Stimulated activated naive CD8-positive, alpha-beta T cell treated with anti-CD3 and anti-CD28 coated beads, Interleukin-15, Interleukin-2, amounts not matched to agents 100 U/mL and 50 U/mL, for 24 hours (primary cell): Measurements from ENCODE around the gene PEAK3.

Experiments used
- ATAC-seq: fragments of 150-1000 bp; cut with Tn5 transposase; one replicate; pipeline ENCODE4 v1.10.0; 2021
- DNase-seq: peaks from one replicate; pipeline ENCODE4 v3.0.0; 2021

The PEAK3 gene

DNA sequence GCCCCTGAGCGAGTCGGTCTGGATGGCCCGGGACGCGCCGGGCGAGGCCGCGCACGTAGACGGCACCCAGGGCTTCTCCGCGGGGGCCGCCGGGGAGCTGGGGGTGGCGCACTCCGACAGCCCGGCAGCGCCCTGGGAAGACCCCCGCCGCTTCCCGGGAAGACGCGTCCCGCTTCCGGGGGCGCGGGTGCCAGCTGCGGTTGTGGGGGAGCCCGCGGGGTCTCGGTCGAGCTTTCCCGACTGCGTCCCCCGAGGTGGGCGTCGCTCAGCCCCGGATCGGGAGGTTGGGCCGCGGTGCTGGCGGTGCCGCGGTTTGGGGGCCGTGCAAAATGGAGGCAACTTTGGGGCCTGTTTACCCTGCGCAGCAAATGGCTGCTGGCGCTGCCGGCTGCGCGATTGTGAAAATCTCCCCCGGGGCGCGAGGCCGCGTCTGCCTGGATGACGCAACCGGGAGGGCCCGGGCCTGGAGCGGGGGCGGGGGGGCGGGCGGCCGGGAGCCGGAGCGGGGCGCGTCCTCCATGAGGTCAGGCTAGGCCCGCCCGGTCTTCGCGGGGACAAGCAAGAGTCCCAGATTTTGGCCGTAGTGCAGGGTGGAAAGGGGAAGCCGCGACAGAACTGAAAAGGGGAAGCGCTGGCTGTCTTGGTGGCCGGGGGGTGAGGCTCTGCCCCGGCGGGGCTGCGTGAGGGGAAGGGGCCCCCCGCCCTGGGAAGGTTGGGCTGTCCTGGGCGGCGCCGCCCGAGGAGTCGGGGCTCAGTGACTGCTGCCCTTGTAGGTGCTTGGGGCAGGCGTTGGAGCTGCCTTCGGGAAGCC lies 11.3 kb downstream of the PEAK3 start:
- DNase-seq (peak; percentile 82), ATAC-seq (peak; percentile 16)

DNA sequence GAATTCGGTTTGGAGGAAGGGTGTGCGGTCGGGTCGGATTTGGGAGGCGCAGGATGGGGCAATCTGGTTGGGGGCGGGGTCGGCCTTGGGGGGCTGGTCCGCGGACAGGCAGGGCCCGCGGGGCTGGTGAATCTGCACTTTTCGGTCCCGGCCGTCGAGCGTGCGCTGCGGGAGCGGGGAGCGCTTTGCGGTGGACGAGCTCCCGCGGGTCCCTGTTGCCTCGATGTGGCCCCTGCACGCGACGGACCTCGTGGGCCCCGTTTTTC lies 11.9 kb downstream of the PEAK3 start:
- DNase-seq: peak; percentile 55
- ATAC-seq: no peak

- peak; percentile 74 for ATAC-seq
- DNase-seq: peak; percentile 99
These were observed 12.5 kb downstream of the PEAK3 start for GRCh38 chr19:2269244-2270156.

- DNase-seq: no peak
- no peak for ATAC-seq
These were observed 13.1 kb downstream of the PEAK3 start for GRCh38 chr19:2268861-2269243.

GRCh38 chr19:2268480-2268830 lies 13.5 kb downstream of the PEAK3 start:
- ATAC-seq: no peak
- DNase-seq: no peak

DNA sequence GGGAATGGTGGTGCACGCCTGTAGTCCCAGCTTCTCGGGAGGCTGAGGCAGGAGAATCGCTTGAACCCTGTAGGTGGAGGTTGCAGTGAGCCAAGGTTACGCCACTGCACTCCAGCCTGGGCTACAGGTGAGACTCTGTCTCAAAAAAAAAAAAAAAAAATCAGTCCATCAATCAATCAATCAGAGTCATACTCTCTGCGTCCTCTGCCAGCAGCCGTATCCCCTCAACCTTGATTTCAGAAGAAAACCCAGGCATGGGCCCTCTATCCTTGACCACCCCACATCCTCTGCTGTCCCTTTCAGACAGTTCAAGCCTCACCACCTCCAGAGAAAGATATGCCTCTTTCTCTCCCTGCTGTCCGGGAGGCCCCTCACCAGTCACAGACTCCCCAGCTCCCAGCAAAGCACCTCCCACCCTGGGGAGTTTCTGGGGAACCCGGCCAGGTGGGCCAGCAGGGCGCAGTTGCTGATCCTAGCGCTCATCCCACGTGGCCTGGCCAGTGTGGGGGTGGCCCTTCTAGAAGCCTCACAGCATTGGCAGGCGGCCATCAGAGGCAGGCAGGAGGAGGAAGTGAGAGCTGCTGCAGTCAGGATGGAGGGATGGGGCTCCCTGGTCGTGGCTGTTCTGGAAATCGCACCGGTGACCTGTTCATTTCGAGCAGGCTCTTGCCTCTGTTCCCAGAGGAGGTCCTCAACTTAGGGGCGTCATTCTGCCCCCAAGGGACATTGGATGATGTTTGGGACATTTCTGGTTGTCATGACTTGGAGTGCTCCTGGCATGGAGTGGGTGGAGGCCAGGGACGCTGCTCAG lies 15.6 kb downstream of the PEAK3 start:
- peak; percentile 59 for DNase-seq
- ATAC-seq: no peak

GRCh38 chr19:2261438-2262172 lies 20.4 kb downstream of the PEAK3 start:
- DNase-seq: peak; percentile 77
- no peak for ATAC-seq

DNA sequence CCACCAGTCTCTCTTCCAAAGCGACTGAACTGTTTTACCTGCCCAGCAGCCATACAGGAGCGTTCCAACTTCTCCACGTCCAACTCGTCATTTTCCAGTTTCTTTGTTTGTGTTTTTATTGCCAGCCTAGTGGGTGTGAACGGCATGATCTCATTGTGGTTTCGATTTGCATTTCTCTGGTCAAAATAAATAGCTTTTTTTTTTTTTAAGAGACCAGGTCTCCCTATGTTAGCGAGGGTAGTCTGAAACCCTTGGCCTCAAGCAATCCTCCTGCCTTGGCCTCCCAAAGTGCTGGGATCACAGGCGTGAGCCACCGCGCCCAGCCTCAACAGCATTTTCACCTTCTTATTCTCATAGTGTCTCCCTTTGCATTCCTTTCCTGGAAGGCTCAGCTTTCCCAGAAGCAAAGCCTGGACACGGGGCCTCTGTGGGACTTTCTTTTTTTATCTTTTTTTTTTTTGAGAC lies 21.6 kb downstream of the PEAK3 start:
- no peak for ATAC-seq
- DNase-seq: no peak

GRCh38 chr19:2259336-2259735 lies 22.6 kb downstream of the PEAK3 start:
- no peak for DNase-seq
- ATAC-seq: no peak

DNA sequence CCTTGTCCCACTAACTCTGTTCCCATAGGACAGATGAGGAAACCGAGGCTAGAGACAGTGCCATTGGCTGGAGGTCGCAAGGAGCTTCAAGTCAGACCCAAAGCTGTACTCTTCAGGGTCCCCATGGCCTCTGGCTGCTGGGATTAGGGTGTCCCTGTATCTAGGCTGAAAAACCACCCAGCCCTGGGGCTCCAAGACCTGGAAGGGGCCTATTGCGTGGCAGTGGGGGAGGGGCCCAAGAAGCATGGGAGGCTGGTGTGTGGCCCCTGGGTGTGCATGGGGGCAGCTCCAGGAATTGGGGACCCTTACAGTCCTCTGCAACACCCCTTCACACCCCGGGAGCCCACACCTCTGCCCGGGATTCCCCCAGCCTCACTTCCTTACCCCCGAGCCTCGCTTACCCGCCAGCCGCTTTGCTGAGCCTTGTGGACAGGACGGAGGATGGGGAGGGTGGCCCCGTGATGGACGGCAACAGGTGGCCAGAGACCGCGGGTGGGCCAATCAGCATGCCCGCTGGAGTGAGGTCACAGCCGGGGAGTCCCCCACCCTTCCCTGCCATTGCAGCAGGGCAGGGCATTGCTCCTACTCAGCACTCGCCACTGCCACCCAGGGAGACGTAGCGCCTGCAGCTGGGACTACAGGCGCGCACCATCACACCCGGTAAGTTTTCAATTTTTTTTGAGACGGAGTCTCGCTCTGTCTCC lies 25.8 kb downstream of the PEAK3 start, which contains the start of gene JSRP1:
TSS of gene JSRP1 (minus strand) at position 436 of the 704 bp plus-strand sequence. CDS start 1,103 bp downstream, outside the sequence.
- ATAC-seq: no peak
- DNase-seq: no peak

GRCh38 chr19:2255112-2255845 lies 26.7 kb downstream of the PEAK3 start:
- no peak for ATAC-seq
- DNase-seq: no peak

- DNase-seq (no peak), ATAC-seq (no peak)
These were observed 27.7 kb downstream of the PEAK3 start for GRCh38 chr19:2254064-2254872.

DNA sequence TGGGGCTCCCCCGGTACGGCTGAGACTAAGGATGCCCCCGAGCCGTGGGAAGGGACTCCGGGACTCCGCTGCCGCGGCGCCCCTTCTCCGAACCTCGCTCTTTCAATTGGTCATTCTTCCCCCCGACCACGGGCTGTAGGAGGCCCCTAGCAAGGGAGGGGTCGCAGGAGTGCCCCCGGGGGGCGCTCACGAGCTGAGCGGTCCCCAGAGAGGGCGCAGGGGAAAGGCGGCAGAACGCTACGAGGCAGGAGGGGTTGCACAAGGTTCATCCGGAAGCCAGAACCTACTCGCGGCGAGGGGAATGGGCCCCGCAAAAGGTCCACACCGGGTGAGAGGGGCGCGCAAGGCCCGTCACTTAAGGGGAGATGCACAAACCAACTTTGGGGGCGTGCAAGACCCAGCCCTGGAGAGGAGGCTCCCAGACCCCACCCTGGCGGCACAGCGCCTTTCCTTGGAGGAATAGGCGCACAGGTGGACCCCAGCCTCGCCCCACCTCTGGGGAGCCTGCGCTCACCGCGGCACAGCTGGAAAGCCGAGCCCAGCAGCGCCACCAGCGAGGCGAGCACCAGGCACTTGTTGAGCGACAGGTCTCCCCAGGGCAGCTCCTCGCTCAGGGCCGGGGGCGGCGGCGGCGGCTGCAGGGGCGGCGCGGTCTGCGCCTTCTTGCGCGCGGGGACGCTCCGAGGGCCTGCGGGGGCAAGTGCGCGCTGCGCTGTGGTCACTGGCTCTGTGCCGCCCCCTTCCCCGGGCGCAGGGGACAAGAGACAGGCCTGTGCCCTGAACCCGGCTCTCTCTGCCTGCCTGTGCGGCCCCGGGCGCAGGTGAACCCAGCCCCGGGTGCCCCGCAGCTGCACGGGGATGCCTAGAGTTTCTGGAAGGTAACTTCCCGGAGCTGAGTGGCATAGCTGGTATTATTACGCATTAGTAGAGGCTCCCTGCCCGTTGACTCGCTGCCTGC lies 28.6 kb downstream of the PEAK3 start:
- DNase-seq (peak; percentile 71), ATAC-seq (peak; percentile 5)

GRCh38 chr19:2252797-2253105 lies 29.2 kb downstream of the PEAK3 start:
- no peak for ATAC-seq
- DNase-seq: no peak

- peak; percentile 37 for DNase-seq
- ATAC-seq: no peak
These were observed 29.7 kb downstream of the PEAK3 start for GRCh38 chr19:2252055-2252796.

- DNase-seq (peak; percentile 46), ATAC-seq (peak; percentile 6)
These were observed 30.6 kb downstream of the PEAK3 start for GRCh38 chr19:2251106-2252054.

DNA sequence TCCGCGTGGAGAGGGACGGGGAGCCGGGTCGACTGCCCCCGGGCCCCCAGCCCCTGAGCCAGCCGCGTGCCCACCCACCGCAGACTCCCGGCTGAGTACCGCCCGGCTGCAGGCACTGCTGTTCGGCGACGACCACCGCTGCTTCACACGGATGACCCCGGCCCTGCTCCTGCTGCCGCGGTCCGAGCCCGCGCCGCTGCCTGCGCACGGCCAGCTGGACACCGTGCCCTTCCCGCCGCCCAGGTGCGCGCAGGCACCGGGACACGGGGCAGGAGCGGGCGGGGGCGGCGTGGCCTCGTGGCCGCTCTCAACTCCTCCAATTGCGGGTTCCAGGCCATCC lies 31.2 kb downstream of the PEAK3 start:
- DNase-seq (no peak), ATAC-seq (no peak)
